GM12878 (cell line): Measurements from ENCODE around the gene GATAD2B. TPM values are rescaled to one million over a fixed set of nuclear protein-coding genes. Genes with fewer than 3 reads are reported as not detected.

ENCODE experiments used
- IKZF2 ChIP-seq, 2 experiments: fragments of 450-650 bp; IDR thresholded peaks; 2 replicates each; pipeline ENCODE4 v1.6.1; 2017; ENCODE audit warnings: mild to moderate bottlenecking in 2 of 2, moderate library complexity in 2 of 2
- JUNB ChIP-seq: IDR thresholded peaks from 2 replicates; pipeline ENCODE4 v1.6.1; 2016; ENCODE audit warnings: antibody characterized with exemption, mild to moderate bottlenecking
- MAX ChIP-seq: IDR thresholded peaks from 2 replicates; pipeline ENCODE4 v1.6.1; 2012; ENCODE audit warnings: low read depth, low read length, improper control_type of control experiment
- POLR2A ChIP-seq: IDR thresholded peaks from 2 replicates; pipeline ENCODE4 v1.6.1; 2011; ENCODE audit warnings: low read depth, mild to moderate bottlenecking, low read length
- RUNX3 ChIP-seq: IDR thresholded peaks from 2 replicates; pipeline ENCODE4 v1.6.1; 2012; ENCODE audit warnings: low read length, inconsistent platforms
- SPI1 ChIP-seq: IDR thresholded peaks from 2 replicates; pipeline ENCODE4 v1.6.1; 2011; ENCODE audit warnings: low read depth, mild to moderate bottlenecking, low read length, moderate library complexity, borderline replicate concordance; ENCODE audit not compliant: insufficient read depth
- TAF1 ChIP-seq: IDR thresholded peaks from 2 replicates; pipeline ENCODE4 v1.6.1; 2011; ENCODE audit warnings: mild to moderate bottlenecking, low read depth, low read length, borderline replicate concordance
- TCF12 ChIP-seq: IDR thresholded peaks from 2 replicates; pipeline ENCODE4 v1.6.1; 2011; ENCODE audit warnings: low read depth, mild to moderate bottlenecking, low read length
- ZNF274 ChIP-seq: IDR thresholded peaks from one replicate; pipeline ENCODE4 v1.8.0; 2011; ENCODE audit not compliant: insufficient read length, insufficient read depth
- polyA plus RNA-seq, 11 experiments: library from polyadenylated mRNA; depleted of rRNA in 4 of 11; unstranded in 6 of 11; stranded (reverse) in 5 of 11; fragments of >200 nt; fragmentation: Nextera tagmentation in 4 of 11; fragmentation: Illumina TruSeq in 1 of 11; extraction: Ambion mirVana in 4 of 11; extraction: Trizol in 1 of 11; gene quantifications; 1 replicate in 1 of 11; 2 replicates in 10 of 11; pipeline versions ENCODE4 v1.2.1 to v1.2.3, GENCODE V29; 2011 to 2016; ENCODE audit warnings: inconsistent platforms in 2 of 11, missing spikeins in 2 of 11, low read depth in 1 of 11
- total RNA-seq, 4 experiments: library from RNA; depleted of rRNA in 3 of 4; stranded (reverse); fragments of >200 nt in 3 of 4; fragmentation: Illumina TruSeq in 1 of 4; extraction: Trizol in 1 of 4; gene quantifications; 2 replicates each; pipeline versions ENCODE4 v1.2.1 to v1.2.3, GENCODE V29; 2013 to 2021
- TF ChIP-seq, protein P1 (sequence below): fragments of 450-650 bp; formaldehyde crosslinking; IDR thresholded peaks from 2 replicates; pipeline ENCODE4 v1.5.0; 2022; ENCODE audit warnings: mild to moderate bottlenecking, missing genetic modification characterization
- TF ChIP-seq, protein P2 (sequence below): fragments of 450-650 bp; IDR thresholded peaks from 2 replicates; pipeline ENCODE4 v1.6.1; 2017; ENCODE audit warnings: mild to moderate bottlenecking, moderate library complexity
- TF ChIP-seq, protein P3 (sequence below): IDR thresholded peaks from 2 replicates; pipeline ENCODE4 v1.6.1; 2012; ENCODE audit warnings: improper control_type of control experiment, low read depth, low read length; ENCODE audit not compliant: insufficient replicate concordance
- TF ChIP-seq, protein P4 (sequence below): IDR thresholded peaks from 2 replicates; pipeline ENCODE4 v1.6.1; 2011; ENCODE audit warnings: borderline replicate concordance, low read depth, mild to moderate bottlenecking, moderate library complexity, mixed read lengths, low read length; ENCODE audit not compliant: insufficient read depth; ENCODE audit errors: extremely low read length

The GATAD2B gene
- total and polyA plus RNA-seq, 10 of the 15 experiments (the other 5 are each of a cell fraction or from before 2014, with no cell fraction given): 2.4 to 63.1 (median 8.7) TPM

DNA sequence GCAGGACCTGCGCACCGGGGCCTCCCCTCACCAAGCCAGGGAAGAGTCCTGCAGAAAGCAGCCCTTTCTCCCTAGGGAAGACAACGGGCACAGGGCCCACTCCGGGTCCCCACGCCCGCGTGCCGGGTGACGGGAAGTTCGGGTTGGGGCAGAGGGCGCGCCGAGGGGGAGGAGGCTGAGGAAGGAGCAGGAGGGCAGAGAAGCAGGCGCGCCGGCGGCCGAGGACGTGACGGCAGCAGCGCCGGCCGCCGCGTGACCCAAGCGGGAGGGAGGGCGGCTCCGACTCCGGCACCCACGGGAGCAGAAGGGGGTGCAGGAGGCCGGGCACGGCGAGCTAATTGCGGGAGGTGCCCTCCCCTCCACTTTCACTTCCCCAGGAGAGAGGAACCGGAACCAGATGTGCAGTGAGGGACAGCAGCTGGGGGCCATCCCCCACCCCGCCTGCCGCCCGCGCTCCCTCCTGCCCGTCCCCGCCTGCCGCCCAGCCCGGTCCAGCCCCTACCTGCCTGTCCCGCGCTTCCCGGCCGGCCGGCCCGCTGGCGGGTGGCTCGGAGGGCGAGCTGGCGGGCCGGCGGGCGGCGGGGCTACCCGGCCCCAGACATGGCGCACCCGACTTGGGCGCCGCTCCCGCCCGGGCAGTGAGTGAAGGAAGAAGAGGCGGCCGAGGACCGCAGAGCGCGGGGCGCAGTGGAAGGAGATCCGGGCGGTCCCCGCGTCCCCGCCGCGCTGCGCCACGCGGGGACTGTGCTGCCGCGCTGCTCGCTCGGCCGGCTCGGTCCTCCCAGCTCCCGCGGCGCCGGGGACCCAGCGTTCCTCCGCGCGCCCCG lies 23.2 kb upstream of the GATAD2B start (continued):
- TF ChIP-seq, protein P1, sequence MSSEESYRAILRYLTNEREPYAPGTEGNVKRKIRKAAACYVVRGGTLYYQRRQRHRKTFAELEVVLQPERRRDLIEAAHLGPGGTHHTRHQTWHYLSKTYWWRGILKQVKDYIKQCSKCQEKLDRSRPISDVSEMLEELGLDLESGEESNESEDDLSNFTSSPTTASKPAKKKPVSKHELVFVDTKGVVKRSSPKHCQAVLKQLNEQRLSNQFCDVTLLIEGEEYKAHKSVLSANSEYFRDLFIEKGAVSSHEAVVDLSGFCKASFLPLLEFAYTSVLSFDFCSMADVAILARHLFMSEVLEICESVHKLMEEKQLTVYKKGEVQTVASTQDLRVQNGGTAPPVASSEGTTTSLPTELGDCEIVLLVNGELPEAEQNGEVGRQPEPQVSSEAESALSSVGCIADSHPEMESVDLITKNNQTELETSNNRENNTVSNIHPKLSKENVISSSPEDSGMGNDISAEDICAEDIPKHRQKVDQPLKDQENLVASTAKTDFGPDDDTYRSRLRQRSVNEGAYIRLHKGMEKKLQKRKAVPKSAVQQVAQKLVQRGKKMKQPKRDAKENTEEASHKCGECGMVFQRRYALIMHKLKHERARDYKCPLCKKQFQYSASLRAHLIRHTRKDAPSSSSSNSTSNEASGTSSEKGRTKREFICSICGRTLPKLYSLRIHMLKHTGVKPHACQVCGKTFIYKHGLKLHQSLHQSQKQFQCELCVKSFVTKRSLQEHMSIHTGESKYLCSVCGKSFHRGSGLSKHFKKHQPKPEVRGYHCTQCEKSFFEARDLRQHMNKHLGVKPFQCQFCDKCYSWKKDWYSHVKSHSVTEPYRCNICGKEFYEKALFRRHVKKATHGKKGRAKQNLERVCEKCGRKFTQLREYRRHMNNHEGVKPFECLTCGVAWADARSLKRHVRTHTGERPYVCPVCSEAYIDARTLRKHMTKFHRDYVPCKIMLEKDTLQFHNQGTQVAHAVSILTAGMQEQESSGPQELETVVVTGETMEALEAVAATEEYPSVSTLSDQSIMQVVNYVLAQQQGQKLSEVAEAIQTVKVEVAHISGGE: peak; percentile 26; the same call in 1 of the 2 replicates
- TF ChIP-seq TAF1 (peak; percentile 29; the same call in 1 of the 2 replicates), TCF12 (peak; percentile 99), JUNB (no peak), RUNX3 (peak; percentile 72), POLR2A (peak; percentile 72), MAX (peak; percentile 81), IKZF2 (IDR thresholded peaks at IDR 0.05) (peak; percentile 55 to 72; a peak in 3 of 4 replicates), SPI1 (peak; percentile 99), ZNF274 (no peak)
- TF ChIP-seq, protein P2, sequence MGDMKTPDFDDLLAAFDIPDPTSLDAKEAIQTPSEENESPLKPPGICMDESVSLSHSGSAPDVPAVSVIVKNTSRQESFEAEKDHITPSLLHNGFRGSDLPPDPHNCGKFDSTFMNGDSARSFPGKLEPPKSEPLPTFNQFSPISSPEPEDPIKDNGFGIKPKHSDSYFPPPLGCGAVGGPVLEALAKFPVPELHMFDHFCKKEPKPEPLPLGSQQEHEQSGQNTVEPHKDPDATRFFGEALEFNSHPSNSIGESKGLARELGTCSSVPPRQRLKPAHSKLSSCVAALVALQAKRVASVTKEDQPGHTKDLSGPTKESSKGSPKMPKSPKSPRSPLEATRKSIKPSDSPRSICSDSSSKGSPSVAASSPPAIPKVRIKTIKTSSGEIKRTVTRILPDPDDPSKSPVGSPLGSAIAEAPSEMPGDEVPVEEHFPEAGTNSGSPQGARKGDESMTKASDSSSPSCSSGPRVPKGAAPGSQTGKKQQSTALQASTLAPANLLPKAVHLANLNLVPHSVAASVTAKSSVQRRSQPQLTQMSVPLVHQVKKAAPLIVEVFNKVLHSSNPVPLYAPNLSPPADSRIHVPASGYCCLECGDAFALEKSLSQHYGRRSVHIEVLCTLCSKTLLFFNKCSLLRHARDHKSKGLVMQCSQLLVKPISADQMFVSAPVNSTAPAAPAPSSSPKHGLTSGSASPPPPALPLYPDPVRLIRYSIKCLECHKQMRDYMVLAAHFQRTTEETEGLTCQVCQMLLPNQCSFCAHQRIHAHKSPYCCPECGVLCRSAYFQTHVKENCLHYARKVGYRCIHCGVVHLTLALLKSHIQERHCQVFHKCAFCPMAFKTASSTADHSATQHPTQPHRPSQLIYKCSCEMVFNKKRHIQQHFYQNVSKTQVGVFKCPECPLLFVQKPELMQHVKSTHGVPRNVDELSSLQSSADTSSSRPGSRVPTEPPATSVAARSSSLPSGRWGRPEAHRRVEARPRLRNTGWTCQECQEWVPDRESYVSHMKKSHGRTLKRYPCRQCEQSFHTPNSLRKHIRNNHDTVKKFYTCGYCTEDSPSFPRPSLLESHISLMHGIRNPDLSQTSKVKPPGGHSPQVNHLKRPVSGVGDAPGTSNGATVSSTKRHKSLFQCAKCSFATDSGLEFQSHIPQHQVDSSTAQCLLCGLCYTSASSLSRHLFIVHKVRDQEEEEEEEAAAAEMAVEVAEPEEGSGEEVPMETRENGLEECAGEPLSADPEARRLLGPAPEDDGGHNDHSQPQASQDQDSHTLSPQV: peak; percentile 59; the same call in 1 of the 2 replicates
- TF ChIP-seq, protein P3, sequence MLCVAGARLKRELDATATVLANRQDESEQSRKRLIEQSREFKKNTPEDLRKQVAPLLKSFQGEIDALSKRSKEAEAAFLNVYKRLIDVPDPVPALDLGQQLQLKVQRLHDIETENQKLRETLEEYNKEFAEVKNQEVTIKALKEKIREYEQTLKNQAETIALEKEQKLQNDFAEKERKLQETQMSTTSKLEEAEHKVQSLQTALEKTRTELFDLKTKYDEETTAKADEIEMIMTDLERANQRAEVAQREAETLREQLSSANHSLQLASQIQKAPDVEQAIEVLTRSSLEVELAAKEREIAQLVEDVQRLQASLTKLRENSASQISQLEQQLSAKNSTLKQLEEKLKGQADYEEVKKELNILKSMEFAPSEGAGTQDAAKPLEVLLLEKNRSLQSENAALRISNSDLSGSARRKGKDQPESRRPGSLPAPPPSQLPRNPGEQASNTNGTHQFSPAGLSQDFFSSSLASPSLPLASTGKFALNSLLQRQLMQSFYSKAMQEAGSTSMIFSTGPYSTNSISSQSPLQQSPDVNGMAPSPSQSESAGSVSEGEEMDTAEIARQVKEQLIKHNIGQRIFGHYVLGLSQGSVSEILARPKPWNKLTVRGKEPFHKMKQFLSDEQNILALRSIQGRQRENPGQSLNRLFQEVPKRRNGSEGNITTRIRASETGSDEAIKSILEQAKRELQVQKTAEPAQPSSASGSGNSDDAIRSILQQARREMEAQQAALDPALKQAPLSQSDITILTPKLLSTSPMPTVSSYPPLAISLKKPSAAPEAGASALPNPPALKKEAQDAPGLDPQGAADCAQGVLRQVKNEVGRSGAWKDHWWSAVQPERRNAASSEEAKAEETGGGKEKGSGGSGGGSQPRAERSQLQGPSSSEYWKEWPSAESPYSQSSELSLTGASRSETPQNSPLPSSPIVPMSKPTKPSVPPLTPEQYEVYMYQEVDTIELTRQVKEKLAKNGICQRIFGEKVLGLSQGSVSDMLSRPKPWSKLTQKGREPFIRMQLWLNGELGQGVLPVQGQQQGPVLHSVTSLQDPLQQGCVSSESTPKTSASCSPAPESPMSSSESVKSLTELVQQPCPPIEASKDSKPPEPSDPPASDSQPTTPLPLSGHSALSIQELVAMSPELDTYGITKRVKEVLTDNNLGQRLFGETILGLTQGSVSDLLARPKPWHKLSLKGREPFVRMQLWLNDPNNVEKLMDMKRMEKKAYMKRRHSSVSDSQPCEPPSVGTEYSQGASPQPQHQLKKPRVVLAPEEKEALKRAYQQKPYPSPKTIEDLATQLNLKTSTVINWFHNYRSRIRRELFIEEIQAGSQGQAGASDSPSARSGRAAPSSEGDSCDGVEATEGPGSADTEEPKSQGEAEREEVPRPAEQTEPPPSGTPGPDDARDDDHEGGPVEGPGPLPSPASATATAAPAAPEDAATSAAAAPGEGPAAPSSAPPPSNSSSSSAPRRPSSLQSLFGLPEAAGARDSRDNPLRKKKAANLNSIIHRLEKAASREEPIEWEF: peak; percentile 53
- TF ChIP-seq, protein P4, sequence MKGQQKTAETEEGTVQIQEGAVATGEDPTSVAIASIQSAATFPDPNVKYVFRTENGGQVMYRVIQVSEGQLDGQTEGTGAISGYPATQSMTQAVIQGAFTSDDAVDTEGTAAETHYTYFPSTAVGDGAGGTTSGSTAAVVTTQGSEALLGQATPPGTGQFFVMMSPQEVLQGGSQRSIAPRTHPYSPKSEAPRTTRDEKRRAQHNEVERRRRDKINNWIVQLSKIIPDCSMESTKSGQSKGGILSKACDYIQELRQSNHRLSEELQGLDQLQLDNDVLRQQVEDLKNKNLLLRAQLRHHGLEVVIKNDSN: peak; percentile 83
